Measurements from ENCODE around the gene OR52N1. TPM values are rescaled to one million over a fixed set of nuclear protein-coding genes. Genes with fewer than 3 reads are reported as not detected.

Gene OR52N1
- total RNA-seq, 1 experiment from 2014 or later: not detected

GRCh38 chr11:5809905-5810795 lies 19.1 kb upstream of the OR52N1 start:
- H3K79me2 ChIP-seq (ENCODE audit: low read depth): no peaks in the 10 kb centered on the region
- TF ChIP-seq EZH2 (IDR thresholded peaks at IDR 0.05; ENCODE audit: low read depth): no peak
- TF ChIP-seq CTCF (conservative IDR thresholded peaks at IDR 0.05): no peak
- no peaks in the 10 kb centered on the region for H3K9me2 ChIP-seq (ENCODE audit: insufficient read depth)
- H4K20me1 ChIP-seq (ENCODE audit: insufficient read depth): no peaks in the 10 kb centered on the region
- no peak overlapping the region for H2AFZ ChIP-seq
- no peak overlapping the region for H3K27ac ChIP-seq
- H3K36me3 ChIP-seq (ENCODE audit: low read depth): no peaks in the 10 kb centered on the region
- no peak overlapping the region for H3K4me2 ChIP-seq
- H3K9me3 ChIP-seq (ENCODE audit: insufficient read depth, low read depth): no peaks in the 10 kb centered on the region
- DNase-seq: no peak
- POLR2A ChIA-PET (ENCODE audit: unreplicated experiment): interaction anchor here (0.6 to 0.8 kb wide), 2 partner anchors 399 to 723 kb away, joined by 6 to 10 read pairs; no protein-coding TSS in a partner anchor
- no TSS peak for BruUV-seq (replicated peaks)
- no peaks in the 10 kb centered on the region for H3K27me3 ChIP-seq (ENCODE audit: insufficient read depth, low read depth)
- H3F3A ChIP-seq (ENCODE audit: insufficient read depth, low read depth): no peaks in the 10 kb centered on the region
- CTCF ChIA-PET: interaction anchor here (0.8 kb wide), 1 partner anchor 10 kb away, joined by 3 read pairs; no protein-coding TSS in a partner anchor
- H3K4me3 ChIP-seq: no peak overlapping the region
- intact Hi-C loops (cut with micrococcal nuclease; ENCODE audit: unreplicated experiment): loop anchor here (2.0 to 5.0 kb wide), 2 partner anchors 605 to 1173 kb away; partner anchors contain the start of gene OR51D1
- no peaks in the 10 kb centered on the region for H3K4me1 ChIP-seq (replicated peaks; ENCODE audit: insufficient read depth)

GRCh38 chr11:5809122-5809519 lies 18.1 kb upstream of the OR52N1 start:
- H3K27me3 ChIP-seq (ENCODE audit: insufficient read depth, low read depth): no peaks in the 10 kb centered on the region
- H3K4me3 ChIP-seq: peak overlapping the region; percentile 35; the same call in 1 of the 2 replicates
- no peaks in the 10 kb centered on the region for H3K36me3 ChIP-seq (ENCODE audit: low read depth)
- intact Hi-C loops (cut with micrococcal nuclease; ENCODE audit: unreplicated experiment): loop anchor here (2.0 to 5.0 kb wide), 2 partner anchors 604 to 1172 kb away; partner anchors contain the start of gene OR51D1
- no peaks in the 10 kb centered on the region for H4K20me1 ChIP-seq (ENCODE audit: insufficient read depth)
- ChIA-PET POLR2A (ENCODE audit: unreplicated experiment) (no interaction called here), CTCF (no interaction called here)
- H3F3A ChIP-seq (ENCODE audit: insufficient read depth, low read depth): no peaks in the 10 kb centered on the region
- no peak overlapping the region for H3K27ac ChIP-seq
- no peaks in the 10 kb centered on the region for H3K9me3 ChIP-seq (ENCODE audit: insufficient read depth, low read depth)
- DNase-seq: no peak
- H3K9me2 ChIP-seq (ENCODE audit: insufficient read depth): no peaks in the 10 kb centered on the region
- H3K4me1 ChIP-seq (replicated peaks; ENCODE audit: insufficient read depth): no peaks in the 10 kb centered on the region
- peak overlapping the region; percentile 66 for H3K4me2 ChIP-seq
- H2AFZ ChIP-seq: peak overlapping the region; percentile 55; the same call in 1 of the 2 replicates
- no TSS peak for BruUV-seq (replicated peaks)
- no peak for TF ChIP-seq CTCF (conservative IDR thresholded peaks at IDR 0.05)
- TF ChIP-seq EZH2 (IDR thresholded peaks at IDR 0.05; ENCODE audit: low read depth): no peak
- no peaks in the 10 kb centered on the region for H3K79me2 ChIP-seq (ENCODE audit: low read depth)

DNA sequence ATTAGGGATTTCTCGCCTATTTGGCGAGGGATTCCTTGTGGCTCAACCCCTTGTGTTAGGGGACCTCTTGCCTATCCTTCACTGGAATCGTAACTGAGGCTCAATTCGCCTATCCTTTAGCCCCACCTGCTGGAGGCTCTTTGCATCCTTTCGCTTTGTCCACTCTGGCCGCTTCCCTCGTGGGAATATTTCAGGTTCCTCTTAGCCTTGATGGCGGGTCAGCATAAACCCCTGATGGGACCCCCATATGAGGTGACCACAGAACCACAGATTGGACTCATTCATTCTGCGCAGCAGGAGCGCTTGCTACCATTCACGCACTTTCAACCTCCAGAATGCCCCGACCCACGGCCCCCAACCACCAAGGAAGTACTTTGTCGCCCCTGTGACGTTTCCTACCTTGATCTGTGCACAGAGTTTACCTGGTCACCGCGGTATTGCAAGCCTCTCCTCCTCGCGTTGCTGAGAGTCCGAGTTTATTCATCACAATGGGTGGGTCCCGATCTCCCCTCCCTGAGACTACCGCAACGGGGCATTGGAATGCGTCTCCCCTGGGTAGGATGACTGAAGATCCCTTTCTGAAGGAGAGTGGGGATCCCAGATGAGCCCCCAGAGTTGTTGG lies 17.5 kb upstream of the OR52N1 start, which contains the start of gene OR52N2:
TSS of gene OR52N2 (plus strand) at position 425 of the 622 bp plus-strand sequence. CDS start 11,412 bp downstream, outside the sequence.
- Histone ChIP-seq H4K20me1 (ENCODE audit: insufficient read depth) (no peaks in the 10 kb centered on the region), H3K4me2 (peak within 1 kb of the TSS; percentile 66), H3K79me2 (ENCODE audit: low read depth) (no peaks in the 10 kb centered on the region), H3K27ac (no peak within 1 kb of the TSS), H3K9me2 (ENCODE audit: insufficient read depth) (no peaks in the 10 kb centered on the region), H3K27me3 (ENCODE audit: insufficient read depth, low read depth) (no peaks in the 10 kb centered on the region), H3K4me1 (replicated peaks; ENCODE audit: insufficient read depth) (no peaks in the 10 kb centered on the region), H3F3A (ENCODE audit: insufficient read depth, low read depth) (no peaks in the 10 kb centered on the region), H3K4me3 (peak within 1 kb of the TSS; percentile 35; the same call in 1 of the 2 replicates), H2AFZ (peak within 1 kb of the TSS; percentile 55; the same call in 1 of the 2 replicates), H3K9me3 (ENCODE audit: insufficient read depth, low read depth) (no peaks in the 10 kb centered on the region), H3K36me3 (ENCODE audit: low read depth) (no peaks in the 10 kb centered on the region)
- CTCF ChIA-PET: no interaction called here
- intact Hi-C loops (cut with micrococcal nuclease; ENCODE audit: unreplicated experiment): loop anchor here (2.0 to 5.0 kb wide), 2 partner anchors 604 to 1171 kb away; partner anchors contain the start of gene OR51D1
- POLR2A ChIA-PET (ENCODE audit: unreplicated experiment): no interaction called here
- TF ChIP-seq EZH2 (IDR thresholded peaks at IDR 0.05; ENCODE audit: low read depth): no peak
- TF ChIP-seq CTCF (conservative IDR thresholded peaks at IDR 0.05): peak; percentile 78
- no TSS peak for BruUV-seq (replicated peaks)
- peak; percentile 35 to 37 for DNase-seq
